Measurements from ENCODE around the gene HSPA1A. TPM values are rescaled to one million over a fixed set of nuclear protein-coding genes. Genes with fewer than 3 reads are reported as not detected.

HSPA1A gene
- total RNA-seq: 100 to 1,000 TPM; 230 to 440 TPM

GRCh38 chr6:31815025-31815838, at the start of gene HSPA1A, which contains the start of gene HSPA1L:
HSPA1A (plus strand) TSS chr6:31815543; CDS start chr6:31815757, 214 bp downstream.
HSPA1L (minus strand) TSS chr6:31815283; CDS start chr6:31811972, 3,311 bp downstream.
- Histone ChIP-seq H3K4me1 (replicated peaks) (no peaks in the 10 kb centered on the region), H3K27ac (peak within 1 kb of the TSS; percentile 100), H3K27me3 (replicated peaks; ENCODE audit: insufficient read depth) (no peaks in the 10 kb centered on the region), H3K4me3 (peak within 1 kb of the TSS; percentile 44 to 52), H3K36me3 (no peaks in the 10 kb centered on the region), H3K9me3 (no peaks in the 10 kb centered on the region)
- DNase-seq (ENCODE audit: low spot score): peak; percentile 97
- WGBS: 0% methylated on average over 47 of the region's 56 CpGs
- intact Hi-C loops (cut with DNase I): no loop called here
- TF ChIP-seq POLR2A (IDR thresholded peaks at IDR 0.05) (peak; percentile 100), POLR2AphosphoS5 (IDR thresholded peaks at IDR 0.05) (peak; percentile 100), CTCF (IDR thresholded peaks at IDR 0.05) (peak in 1 of 4 experiments; percentile 18)

DNA sequence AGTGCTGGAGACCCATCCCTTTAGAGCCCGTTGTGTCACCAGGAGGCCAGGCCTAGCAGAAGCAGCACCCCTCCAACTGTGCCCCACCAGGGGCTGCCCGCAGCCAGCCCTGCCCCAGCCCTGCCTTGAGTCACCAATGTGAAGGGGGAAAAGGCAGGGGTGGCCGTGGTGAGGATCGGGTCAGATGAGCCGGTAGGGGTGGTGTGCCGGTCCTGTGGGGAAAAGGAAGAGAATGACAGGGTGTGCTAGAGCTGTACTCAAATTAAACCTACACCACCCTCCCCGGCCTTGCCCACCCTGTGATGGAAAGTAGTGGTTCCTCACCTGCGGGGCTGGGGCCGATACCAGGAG, 49.8 kb upstream of the HSPA1A start:
- Histone ChIP-seq H3K9me3 (no peaks in the 10 kb centered on the region), H3K36me3 (no peaks in the 10 kb centered on the region), H3K27ac (no peak overlapping the region), H3K4me3 (no peak overlapping the region), H3K27me3 (replicated peaks; ENCODE audit: insufficient read depth) (no peaks in the 10 kb centered on the region), H3K4me1 (replicated peaks) (no peaks in the 10 kb centered on the region)
- intact Hi-C loops (cut with DNase I): no loop called here
- DNase-seq (ENCODE audit: low spot score): no peak
- TF ChIP-seq CTCF (IDR thresholded peaks at IDR 0.05) (no peak), POLR2AphosphoS5 (IDR thresholded peaks at IDR 0.05) (no peak), POLR2A (IDR thresholded peaks at IDR 0.05) (no peak)
- WGBS: 93% methylated on average over 9 of the region's 9 CpGs

DNA sequence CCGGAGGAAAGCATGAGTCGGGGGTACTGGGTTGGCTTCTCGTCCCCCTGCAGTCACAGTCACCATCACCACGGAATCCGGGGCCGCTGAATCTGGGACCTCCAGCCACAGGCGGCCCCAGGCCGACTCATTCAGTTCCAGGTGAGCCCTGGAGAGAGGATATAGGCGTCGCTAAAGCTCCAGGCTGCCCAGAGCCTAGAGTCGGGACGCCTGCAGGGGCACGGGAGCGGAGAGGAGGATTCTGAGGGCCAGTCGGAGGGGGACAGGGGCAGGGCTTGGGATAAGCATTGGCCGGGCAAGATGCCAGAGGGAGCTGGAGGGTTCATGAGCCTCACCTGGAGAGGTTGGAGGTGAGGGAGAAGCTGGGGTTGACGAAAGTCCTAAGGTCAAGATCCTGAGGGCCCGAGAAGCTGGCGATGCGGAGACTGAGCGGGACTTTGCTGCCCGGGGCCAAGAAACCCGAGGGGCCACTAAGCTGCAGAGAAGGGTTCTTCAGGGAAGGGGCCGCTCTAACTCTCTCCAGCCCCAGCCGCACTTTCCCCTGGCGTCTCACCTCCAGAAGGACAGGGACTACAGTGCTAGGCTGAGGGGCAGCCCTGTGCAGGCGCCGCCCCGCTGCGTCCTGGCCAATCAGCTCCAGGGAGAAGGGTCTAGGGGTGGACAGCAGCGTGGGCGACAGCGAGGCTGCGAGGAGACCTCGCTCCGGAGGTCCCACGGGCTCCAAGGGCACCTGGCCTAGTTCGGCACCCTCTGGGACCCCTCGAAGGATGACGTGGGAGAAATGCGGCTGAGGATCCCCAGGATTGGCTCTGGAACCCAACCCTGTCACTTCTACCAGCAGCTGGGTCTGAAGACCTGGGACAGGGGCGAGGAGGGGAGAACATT, 49.2 kb upstream of the HSPA1A start:
- WGBS: 37% methylated on average over 42 of the region's 42 CpGs
- no peaks in the 10 kb centered on the region for H3K36me3 ChIP-seq
- H3K27me3 ChIP-seq (replicated peaks; ENCODE audit: insufficient read depth): no peaks in the 10 kb centered on the region
- H3K4me3 ChIP-seq: peak overlapping the region in 1 of 2 donors; percentile 15
- TF ChIP-seq POLR2AphosphoS5 (IDR thresholded peaks at IDR 0.05): no peak
- TF ChIP-seq POLR2A (IDR thresholded peaks at IDR 0.05): no peak
- TF ChIP-seq CTCF (IDR thresholded peaks at IDR 0.05): no peak
- H3K4me1 ChIP-seq (replicated peaks): no peaks in the 10 kb centered on the region
- DNase-seq (ENCODE audit: low spot score): no peak
- intact Hi-C loops (cut with DNase I): no loop called here
- H3K9me3 ChIP-seq: no peaks in the 10 kb centered on the region
- H3K27ac ChIP-seq: no peak overlapping the region

DNA sequence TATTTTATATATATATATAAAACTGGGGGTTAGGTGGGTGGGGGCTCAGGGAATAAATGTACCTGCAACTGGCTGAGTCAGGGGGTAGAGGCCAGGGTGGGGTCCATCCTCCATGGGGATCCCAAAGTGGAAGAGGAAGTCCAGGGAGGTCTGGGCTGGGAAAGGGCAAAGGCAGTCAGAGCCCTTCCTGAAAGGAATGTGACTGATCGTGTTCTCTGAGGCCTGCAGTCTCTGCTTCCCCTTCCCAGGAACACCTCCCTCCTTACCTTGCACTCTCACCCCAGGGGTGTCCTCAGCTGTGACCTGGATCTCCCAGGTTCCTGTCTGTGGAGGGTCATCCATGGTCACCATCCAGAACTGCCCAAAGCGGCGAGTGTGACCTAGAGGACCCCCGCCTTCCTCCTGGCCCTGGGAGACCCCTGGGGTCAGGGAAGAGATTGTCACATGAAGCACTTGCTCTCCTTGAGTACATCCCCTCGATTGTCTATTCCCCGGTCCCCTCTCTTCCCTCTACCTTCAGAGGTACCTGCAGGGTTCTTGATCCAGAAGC, 48.2 kb upstream of the HSPA1A start:
- TF ChIP-seq POLR2AphosphoS5 (IDR thresholded peaks at IDR 0.05) (no peak), CTCF (IDR thresholded peaks at IDR 0.05) (no peak), POLR2A (IDR thresholded peaks at IDR 0.05) (no peak)
- Histone ChIP-seq H3K27me3 (replicated peaks; ENCODE audit: insufficient read depth) (no peaks in the 10 kb centered on the region), H3K36me3 (no peaks in the 10 kb centered on the region), H3K9me3 (no peaks in the 10 kb centered on the region), H3K4me3 (no peak overlapping the region), H3K27ac (no peak overlapping the region), H3K4me1 (replicated peaks) (no peaks in the 10 kb centered on the region)
- intact Hi-C loops (cut with DNase I): no loop called here
- DNase-seq (ENCODE audit: low spot score): no peak
- WGBS: 83% methylated on average over 6 of the region's 6 CpGs

All from prostate gland (tissue), 2 donors.